IMR-90 (cell line): ENCODE data around the gene GRM4. TPM values are rescaled to one million over a fixed set of nuclear protein-coding genes. Genes with fewer than 3 reads are reported as not detected.

Experiments
- ATAC-seq: fragments of 200-7000 bp; cut with Tn5 transposase; 2 replicates; pipeline ENCODE4 v1.9.1; 2020; ENCODE audit warnings: low read depth, mild to moderate bottlenecking, moderate library complexity
- BruUV-seq: library from RNA; stranded (reverse); fragments of 400-500 nt; replicated peaks from 2 replicates; lab custom pipeline; 2021; lab: Mats Ljungman, UMichigan
- CTCF ChIA-PET: fragments of 300-600 bp; formaldehyde crosslinking; extraction: SDS; loops from one replicate; lab custom pipeline; 2021; ENCODE audit warnings: antibody characterized with exemption; lab: Yijun Ruan, JAX
- POLR2A ChIA-PET: fragments of 300-600 bp; sonication (Branson Sonifier 250); formaldehyde crosslinking; loops from one replicate; lab custom pipeline; 2022; ENCODE audit warnings: antibody characterized with exemption; ENCODE audit not compliant: unreplicated experiment; lab: Charles Lee
- DNase-seq: peaks from one replicate; pipeline ENCODE4 v3.0.0; 2013
- H2AFZ ChIP-seq: replicated peaks from 2 replicates; pipeline ENCODE3; 2013; ENCODE audit warnings: low read length, mild to moderate bottlenecking; ENCODE audit not compliant: poor library complexity
- H2AK5ac ChIP-seq: 2 replicates; pipeline ENCODE4 v1.6.1; 2013; ENCODE audit warnings: low read depth, low read length, inconsistent platforms
- H2AK9ac ChIP-seq: replicated peaks from 2 replicates; pipeline ENCODE3; 2013; ENCODE audit warnings: mild to moderate bottlenecking, low read depth, low read length, moderate library complexity; ENCODE audit not compliant: poor library complexity
- H2BK120ac ChIP-seq: 2 replicates; pipeline ENCODE4 v1.6.1; 2013; ENCODE audit warnings: low read depth, low read length, inconsistent platforms
- H2BK15ac ChIP-seq: 3 replicates; pipeline ENCODE4 v1.6.1; 2013; ENCODE audit warnings: low read depth, low read length, inconsistent platforms
- H2BK20ac ChIP-seq: 2 replicates; pipeline ENCODE4 v1.6.1; 2013; ENCODE audit warnings: low read depth, mild to moderate bottlenecking, inconsistent platforms, low read length, moderate library complexity
- H2BK5ac ChIP-seq: 2 replicates; pipeline ENCODE4 v1.6.1; 2013; ENCODE audit warnings: mild to moderate bottlenecking, low read depth, low read length, inconsistent platforms; ENCODE audit not compliant: poor library complexity, severe bottlenecking
- H3K14ac ChIP-seq: replicated peaks from 2 replicates; pipeline ENCODE4 v1.6.1; 2013; ENCODE audit warnings: low read depth, low read length, inconsistent platforms
- H3K18ac ChIP-seq: 2 replicates; pipeline ENCODE4 v1.6.1; 2013; ENCODE audit warnings: low read depth, low read length, control low read depth
- H3K23ac ChIP-seq: 2 replicates; pipeline ENCODE4 v1.6.1; 2013; ENCODE audit warnings: low read depth, low read length, inconsistent platforms
- H3K27ac ChIP-seq: 2 replicates; pipeline ENCODE4 v1.5.1; 2013; ENCODE audit warnings: mild to moderate bottlenecking, control low read depth, low read length; ENCODE audit not compliant: insufficient read depth
- H3K27me3 ChIP-seq: 2 replicates; pipeline ENCODE4 v1.6.1; 2013; ENCODE audit warnings: low read length; ENCODE audit not compliant: control insufficient read depth, insufficient read depth
- H3K36me3 ChIP-seq: 2 replicates; pipeline ENCODE4 v1.6.1; 2013; ENCODE audit warnings: low read length, mixed read lengths; ENCODE audit not compliant: control insufficient read depth, insufficient read depth
- H3K4ac ChIP-seq: 2 replicates; pipeline ENCODE4 v1.6.1; 2013; ENCODE audit warnings: low read depth, low read length, inconsistent platforms
- H3K4me1 ChIP-seq: 2 replicates; pipeline ENCODE4 v1.6.1; 2013; ENCODE audit warnings: low read length, mixed read lengths; ENCODE audit not compliant: control insufficient read depth, insufficient read depth
- H3K4me2 ChIP-seq: 2 replicates; pipeline ENCODE4 v1.6.1; 2013; ENCODE audit warnings: low read depth, mild to moderate bottlenecking, control low read depth, low read length, moderate library complexity
- H3K4me3 ChIP-seq: 2 replicates; pipeline ENCODE4 v1.5.1; 2013; ENCODE audit warnings: low read depth, mild to moderate bottlenecking, control low read depth, low read length, moderate library complexity; ENCODE audit not compliant: insufficient read depth
- H3K56ac ChIP-seq: 2 replicates; pipeline ENCODE4 v1.6.1; 2013; ENCODE audit warnings: low read length, inconsistent platforms; ENCODE audit not compliant: insufficient read depth; ENCODE audit errors: extremely low read depth
- H3K79me1 ChIP-seq, 2 experiments: 2 replicates each; pipeline ENCODE4 v1.6.1; 2013; ENCODE audit warnings: low read length in 2 of 2, inconsistent platforms in 1 of 2, low read depth in 1 of 2
- H3K9ac ChIP-seq: 2 replicates; pipeline ENCODE4 v1.6.1; 2013; ENCODE audit warnings: low read depth, low read length, control low read depth
- H3K9me1 ChIP-seq: 2 replicates; pipeline ENCODE4 v1.6.1; 2013; ENCODE audit warnings: low read length, inconsistent platforms; ENCODE audit not compliant: insufficient read depth
- H3K9me3 ChIP-seq: 2 replicates; pipeline ENCODE4 v1.6.1; 2013; ENCODE audit warnings: low read length; ENCODE audit not compliant: control insufficient read depth, insufficient read depth
- H4K20me1 ChIP-seq: 2 replicates; pipeline ENCODE4 v1.6.1; 2013; ENCODE audit warnings: low read length, inconsistent platforms; ENCODE audit not compliant: insufficient read depth
- H4K5ac ChIP-seq: 2 replicates; pipeline ENCODE4 v1.6.1; 2013; ENCODE audit warnings: mild to moderate bottlenecking, low read depth, low read length, control low read depth
- H4K8ac ChIP-seq, 2 experiments: 2 replicates each; pipeline ENCODE4 v1.6.1; 2013; ENCODE audit warnings: low read depth in 2 of 2, low read length in 2 of 2, control low read depth in 1 of 2, inconsistent platforms in 1 of 2
- H4K91ac ChIP-seq: 2 replicates; pipeline ENCODE4 v1.6.1; 2013; ENCODE audit warnings: low read depth, low read length, inconsistent platforms; ENCODE audit not compliant: insufficient read depth
- CHD1 ChIP-seq: IDR thresholded peaks from 2 replicates; pipeline ENCODE4 v1.6.1; 2012; ENCODE audit warnings: low read depth, low read length, improper control_type of control experiment
- RAD21 ChIP-seq: IDR thresholded peaks from 2 replicates; pipeline ENCODE4 v1.6.1; 2012; ENCODE audit warnings: low read length, improper control_type of control experiment
- WGBS, 2 experiments: methylation state at CpG; one replicate each; pipeline versions ENCODE4 v1.1.5 to v1.1.7; 2013; ENCODE audit warnings: missing lambda C conversion rate in 2 of 2; ENCODE audit not compliant: insufficient read length in 1 of 2; ENCODE audit errors: extremely low coverage in 2 of 2; 5-methylcytosine and 5-hydroxymethylcytosine counted together
- dilution Hi-C: fragments of 300-500 bp; cut with HindIII; formaldehyde crosslinking; loops from one replicate; pipeline ENCODE4 v1.14.3; 2018; ENCODE audit warnings: low sequenced_read_pairs; ENCODE audit not compliant: unreplicated experiment
- in situ Hi-C: fragments of 300-500 bp; cut with MboI; formaldehyde crosslinking; loops from 3 replicates; pipeline ENCODE4 v1.14.3; 2019; ENCODE audit warnings: low sequenced_read_pairs, inconsistent platforms, mixed read lengths
- intact Hi-C: fragments of 100-400 bp; cut with micrococcal nuclease; formaldehyde crosslinking; loops from 2 replicates; pipeline ENCODE4 v1.10.0; 2022
- polyA plus RNA-seq, 3 experiments: library from polyadenylated mRNA; depleted of rRNA; stranded (reverse); fragments of >200 nt; gene quantifications; 2 replicates each; pipeline ENCODE4 v1.2.3, GENCODE V29; 2012; ENCODE audit warnings: low replicate concordance in 1 of 3
- total RNA-seq: library from RNA; depleted of rRNA; stranded (reverse); fragments of >200 nt; gene quantifications from 2 replicates; pipeline ENCODE4 v1.2.3, GENCODE V29; 2012
- TF ChIP-seq, protein P1 (sequence below): fragments of 150-350 bp; IDR thresholded peaks from 2 replicates; pipeline ENCODE4 v1.6.1; 2017; ENCODE audit warnings: mild to moderate bottlenecking, antibody characterized with exemption, low read length, low read depth
- TF ChIP-seq, protein P2 (sequence below): fragments of 150-350 bp; IDR thresholded peaks from 2 replicates; pipeline ENCODE4 v1.6.1; 2016; ENCODE audit warnings: low read depth, mild to moderate bottlenecking, low read length, moderate library complexity, borderline replicate concordance

GRM4 gene
- total and polyA plus RNA-seq, 2 of the 4 experiments (the other 2 are of a cell fraction): 0.02 TPM; not detected in 1

DNA sequence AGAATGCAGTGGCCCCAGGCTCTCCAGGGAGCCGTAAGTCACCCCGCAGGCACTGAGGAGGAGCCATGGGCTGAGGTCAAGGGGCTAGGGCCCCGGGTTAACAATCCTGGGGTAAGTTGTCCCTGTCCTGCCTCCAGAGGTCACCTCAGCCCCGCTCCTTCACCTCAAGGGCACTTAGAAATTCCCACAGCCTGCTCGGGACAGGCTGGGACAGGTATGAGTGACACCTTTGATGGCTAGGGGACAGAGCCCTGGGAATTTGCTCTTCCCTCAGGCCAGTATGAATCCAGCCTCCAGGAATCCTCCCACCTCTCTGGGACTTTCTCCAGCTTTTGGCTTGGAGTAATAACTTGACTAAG is 3.5 kb upstream of the GRM4 start:
- no peak overlapping the region for H2AK5ac ChIP-seq
- POLR2A ChIA-PET: no interaction called here
- no peak overlapping the region for H2BK20ac ChIP-seq
- in situ Hi-C loops (no loop called here), dilution Hi-C loops (no loop called here), intact Hi-C loops (no loop called here)
- peaks cover 84% of the 10 kb centered on the region for H3K27me3 ChIP-seq
- no peak overlapping the region for H3K18ac ChIP-seq
- H3K9me3 ChIP-seq: no peaks in the 10 kb centered on the region
- no peak overlapping the region for H2BK5ac ChIP-seq
- no peak overlapping the region for H2AFZ ChIP-seq
- H3K23ac ChIP-seq: no peak overlapping the region
- ATAC-seq (no peak), DNase-seq (no peak)
- no peaks in the 10 kb centered on the region; the same call in 1 of the 2 replicates for H3K4me1 ChIP-seq
- no peak overlapping the region for H3K14ac ChIP-seq
- H3K4ac ChIP-seq: no peak overlapping the region
- no peak overlapping the region for H3K9ac ChIP-seq
- TF ChIP-seq CHD1 (no peak), RAD21 (no peak)
- TF ChIP-seq, protein P1, sequence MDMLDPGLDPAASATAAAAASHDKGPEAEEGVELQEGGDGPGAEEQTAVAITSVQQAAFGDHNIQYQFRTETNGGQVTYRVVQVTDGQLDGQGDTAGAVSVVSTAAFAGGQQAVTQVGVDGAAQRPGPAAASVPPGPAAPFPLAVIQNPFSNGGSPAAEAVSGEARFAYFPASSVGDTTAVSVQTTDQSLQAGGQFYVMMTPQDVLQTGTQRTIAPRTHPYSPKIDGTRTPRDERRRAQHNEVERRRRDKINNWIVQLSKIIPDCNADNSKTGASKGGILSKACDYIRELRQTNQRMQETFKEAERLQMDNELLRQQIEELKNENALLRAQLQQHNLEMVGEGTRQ: no peak
- TF ChIP-seq, protein P2, sequence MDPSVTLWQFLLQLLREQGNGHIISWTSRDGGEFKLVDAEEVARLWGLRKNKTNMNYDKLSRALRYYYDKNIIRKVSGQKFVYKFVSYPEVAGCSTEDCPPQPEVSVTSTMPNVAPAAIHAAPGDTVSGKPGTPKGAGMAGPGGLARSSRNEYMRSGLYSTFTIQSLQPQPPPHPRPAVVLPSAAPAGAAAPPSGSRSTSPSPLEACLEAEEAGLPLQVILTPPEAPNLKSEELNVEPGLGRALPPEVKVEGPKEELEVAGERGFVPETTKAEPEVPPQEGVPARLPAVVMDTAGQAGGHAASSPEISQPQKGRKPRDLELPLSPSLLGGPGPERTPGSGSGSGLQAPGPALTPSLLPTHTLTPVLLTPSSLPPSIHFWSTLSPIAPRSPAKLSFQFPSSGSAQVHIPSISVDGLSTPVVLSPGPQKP: no peak
- no peak overlapping the region for H4K5ac ChIP-seq
- no peak overlapping the region for H3K27ac ChIP-seq
- H3K9me1 ChIP-seq: no peaks in the 10 kb centered on the region
- no peaks in the 10 kb centered on the region; the same call in 1 of the 2 replicates for H4K20me1 ChIP-seq
- no peak overlapping the region for H2BK15ac ChIP-seq
- no peak overlapping the region for H4K8ac ChIP-seq
- no peak overlapping the region for H2AK9ac ChIP-seq
- H3K79me1 ChIP-seq: no peaks in the 10 kb centered on the region
- H2BK120ac ChIP-seq: no peak overlapping the region
- H3K56ac ChIP-seq: no peak overlapping the region
- H3K4me2 ChIP-seq: no peak overlapping the region
- no peak overlapping the region for H3K4me3 ChIP-seq
- BruUV-seq: no TSS peak
- H3K36me3 ChIP-seq: no peaks in the 10 kb centered on the region
- CTCF ChIA-PET: interaction anchor here (0.6 kb wide), 1 partner anchor 371 kb away, joined by 3 read pairs; no protein-coding TSS in a partner anchor
- H4K91ac ChIP-seq: no peak overlapping the region
- WGBS, 2 experiments: no CpG with 5 or more reads among the region's 5 CpGs
